ENCODE measurements around the gene UTRN.

UTRN gene

GRCh38 chr6:144319211-144319610, 34.1 kb downstream of the UTRN start:
- H3K9me2 ChIP-seq (replicated peaks; ENCODE audit: insufficient read depth, low read length): no peaks in the 10 kb centered on the region
- no peak overlapping the region for H3K9ac ChIP-seq (ENCODE audit: low read length)
- no peaks in the 10 kb centered on the region for H3K79me2 ChIP-seq (ENCODE audit: low read length)
- H3K27ac ChIP-seq (ENCODE audit: low read length): no peak overlapping the region
- H3K4me3 ChIP-seq (ENCODE audit: low read length): no peak overlapping the region
- no peaks in the 10 kb centered on the region for H3K36me3 ChIP-seq (replicated peaks; ENCODE audit: insufficient read depth, low read length)
- no peak overlapping the region for H3K4me2 ChIP-seq (ENCODE audit: low read depth, low read length)
- H3K27me3 ChIP-seq (replicated peaks; ENCODE audit: insufficient read depth, low read length): no peaks in the 10 kb centered on the region
- H2AFZ ChIP-seq (ENCODE audit: low read length): no peak overlapping the region
- DNase-seq: no peak
- H3F3A ChIP-seq (ENCODE audit: insufficient read depth, low read length): no peaks in the 10 kb centered on the region
- no peaks in the 10 kb centered on the region for H4K20me1 ChIP-seq (ENCODE audit: insufficient read depth, low read length)
- TF ChIP-seq EZH2phosphoT487 (IDR thresholded peaks at IDR 0.05; ENCODE audit: low read length) (no peak), EZH2 (optimal IDR thresholded peaks at IDR 0.05; ENCODE audit: low read depth, low read length) (no peak), CTCF (IDR thresholded peaks at IDR 0.05; ENCODE audit: low read length) (no peak)
- H3K9me3 ChIP-seq (replicated peaks; ENCODE audit: insufficient read depth, low read length): no peaks in the 10 kb centered on the region
- H3K4me1 ChIP-seq (ENCODE audit: low read length): no peaks in the 10 kb centered on the region

DNA sequence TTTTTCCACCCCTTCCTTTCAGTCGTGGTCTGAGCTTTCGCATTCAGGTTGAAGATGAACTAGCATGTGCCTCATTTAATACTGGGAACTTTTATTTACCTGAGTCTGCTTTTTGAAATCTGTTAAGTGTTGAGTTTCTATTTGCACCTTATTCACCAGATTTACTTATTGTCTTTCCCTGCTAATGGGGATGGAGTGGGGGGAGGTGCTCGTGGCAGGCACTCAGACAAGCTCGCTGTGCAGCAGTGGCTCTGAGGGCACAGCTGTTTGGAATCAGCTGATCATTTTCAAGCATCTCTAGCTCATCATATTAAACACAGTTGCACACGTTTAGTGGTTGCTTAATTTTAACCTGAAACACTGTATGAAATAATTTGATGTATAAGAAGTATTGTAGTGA, 35.6 kb downstream of the UTRN start:
- DNase-seq: no peak
- Histone ChIP-seq H3K79me2 (ENCODE audit: low read length) (no peaks in the 10 kb centered on the region), H3K9ac (ENCODE audit: low read length) (no peak overlapping the region), H3F3A (ENCODE audit: insufficient read depth, low read length) (no peaks in the 10 kb centered on the region), H4K20me1 (ENCODE audit: insufficient read depth, low read length) (no peaks in the 10 kb centered on the region), H3K4me3 (ENCODE audit: low read length) (no peak overlapping the region), H3K9me3 (replicated peaks; ENCODE audit: insufficient read depth, low read length) (no peaks in the 10 kb centered on the region), H3K27me3 (replicated peaks; ENCODE audit: insufficient read depth, low read length) (no peaks in the 10 kb centered on the region), H3K4me2 (ENCODE audit: low read depth, low read length) (no peak overlapping the region), H3K36me3 (replicated peaks; ENCODE audit: insufficient read depth, low read length) (no peaks in the 10 kb centered on the region), H3K9me2 (replicated peaks; ENCODE audit: insufficient read depth, low read length) (no peaks in the 10 kb centered on the region), H3K27ac (ENCODE audit: low read length) (no peak overlapping the region), H2AFZ (ENCODE audit: low read length) (no peak overlapping the region), H3K4me1 (ENCODE audit: low read length) (no peaks in the 10 kb centered on the region)
- TF ChIP-seq EZH2phosphoT487 (IDR thresholded peaks at IDR 0.05; ENCODE audit: low read length) (no peak), CTCF (IDR thresholded peaks at IDR 0.05; ENCODE audit: low read length) (no peak), EZH2 (optimal IDR thresholded peaks at IDR 0.05; ENCODE audit: low read depth, low read length) (no peak)

DNA sequence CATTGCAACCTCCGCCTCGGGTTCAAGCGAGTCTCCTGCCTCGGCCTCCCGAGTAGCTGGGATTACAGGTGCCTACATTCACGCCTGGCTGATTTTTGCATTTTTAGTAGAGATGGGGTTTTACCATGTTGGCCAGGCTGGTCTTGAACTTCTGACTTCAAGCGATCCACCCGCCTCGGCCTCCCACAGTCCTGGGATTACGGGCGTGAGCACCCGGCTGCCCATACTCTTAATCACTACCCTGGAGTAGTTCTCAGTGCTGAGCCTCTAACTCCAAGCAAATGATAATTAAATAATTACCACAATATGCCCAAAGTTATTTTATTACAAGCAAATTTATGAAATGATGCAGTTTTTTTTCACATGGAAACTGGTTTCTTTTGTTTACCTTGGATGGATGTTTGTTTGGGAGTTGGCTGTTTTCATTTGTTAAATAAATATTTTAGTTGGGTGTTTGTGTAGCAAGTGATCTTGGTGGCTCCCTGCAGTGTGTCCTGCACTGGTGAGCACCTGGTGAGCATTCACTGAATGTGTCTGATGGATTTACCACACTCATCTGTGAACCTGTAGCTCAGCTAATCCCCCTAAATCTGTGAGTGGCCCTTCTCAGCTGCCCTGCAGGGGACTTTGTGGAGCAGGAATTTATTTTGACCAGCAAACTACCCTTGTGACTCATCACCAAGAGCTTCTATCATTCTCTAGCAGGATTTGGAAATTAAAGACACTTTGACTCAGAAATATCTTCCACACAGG, 36.9 kb downstream of the UTRN start:
- no peak overlapping the region for H3K27ac ChIP-seq (ENCODE audit: low read length)
- H4K20me1 ChIP-seq (ENCODE audit: insufficient read depth, low read length): no peaks in the 10 kb centered on the region
- H3K79me2 ChIP-seq (ENCODE audit: low read length): no peaks in the 10 kb centered on the region
- no peaks in the 10 kb centered on the region for H3K27me3 ChIP-seq (replicated peaks; ENCODE audit: insufficient read depth, low read length)
- no peaks in the 10 kb centered on the region for H3K4me1 ChIP-seq (ENCODE audit: low read length)
- H3K36me3 ChIP-seq (replicated peaks; ENCODE audit: insufficient read depth, low read length): no peaks in the 10 kb centered on the region
- no peak overlapping the region for H3K4me2 ChIP-seq (ENCODE audit: low read depth, low read length)
- no peak overlapping the region for H2AFZ ChIP-seq (ENCODE audit: low read length)
- TF ChIP-seq CTCF (IDR thresholded peaks at IDR 0.05; ENCODE audit: low read length) (no peak), EZH2 (optimal IDR thresholded peaks at IDR 0.05; ENCODE audit: low read depth, low read length) (no peak), EZH2phosphoT487 (IDR thresholded peaks at IDR 0.05; ENCODE audit: low read length) (no peak)
- no peaks in the 10 kb centered on the region for H3F3A ChIP-seq (ENCODE audit: insufficient read depth, low read length)
- no peaks in the 10 kb centered on the region for H3K9me3 ChIP-seq (replicated peaks; ENCODE audit: insufficient read depth, low read length)
- no peak for DNase-seq
- H3K4me3 ChIP-seq (ENCODE audit: low read length): no peak overlapping the region
- H3K9me2 ChIP-seq (replicated peaks; ENCODE audit: insufficient read depth, low read length): no peaks in the 10 kb centered on the region
- H3K9ac ChIP-seq (ENCODE audit: low read length): no peak overlapping the region
